ENCODE data around the gene POLE3.
"Not testable (repeated sequence)": the region's sequence is repeated elsewhere in the genome, so short reads cannot be mapped to it uniquely, and the experiment has no call there.

The POLE3 gene

GRCh38 chr9:113409883-113410206 is 630 bp downstream of the POLE3 start:
- H3K4me3 Mint-ChIP-seq: peak overlapping the region; percentile 98
- no peaks in the 10 kb centered on the region for H3K9me3 Mint-ChIP-seq
- peaks cover 21% of the 10 kb centered on the region for H3K36me3 Mint-ChIP-seq (ENCODE audit: low read depth)
- peaks cover 41% of the 10 kb centered on the region for H3K4me1 Mint-ChIP-seq
- TF ChIP-seq, protein P1, sequence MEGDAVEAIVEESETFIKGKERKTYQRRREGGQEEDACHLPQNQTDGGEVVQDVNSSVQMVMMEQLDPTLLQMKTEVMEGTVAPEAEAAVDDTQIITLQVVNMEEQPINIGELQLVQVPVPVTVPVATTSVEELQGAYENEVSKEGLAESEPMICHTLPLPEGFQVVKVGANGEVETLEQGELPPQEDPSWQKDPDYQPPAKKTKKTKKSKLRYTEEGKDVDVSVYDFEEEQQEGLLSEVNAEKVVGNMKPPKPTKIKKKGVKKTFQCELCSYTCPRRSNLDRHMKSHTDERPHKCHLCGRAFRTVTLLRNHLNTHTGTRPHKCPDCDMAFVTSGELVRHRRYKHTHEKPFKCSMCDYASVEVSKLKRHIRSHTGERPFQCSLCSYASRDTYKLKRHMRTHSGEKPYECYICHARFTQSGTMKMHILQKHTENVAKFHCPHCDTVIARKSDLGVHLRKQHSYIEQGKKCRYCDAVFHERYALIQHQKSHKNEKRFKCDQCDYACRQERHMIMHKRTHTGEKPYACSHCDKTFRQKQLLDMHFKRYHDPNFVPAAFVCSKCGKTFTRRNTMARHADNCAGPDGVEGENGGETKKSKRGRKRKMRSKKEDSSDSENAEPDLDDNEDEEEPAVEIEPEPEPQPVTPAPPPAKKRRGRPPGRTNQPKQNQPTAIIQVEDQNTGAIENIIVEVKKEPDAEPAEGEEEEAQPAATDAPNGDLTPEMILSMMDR (IDR thresholded peaks at IDR 0.05): no peak
- H3K27ac Mint-ChIP-seq: peak overlapping the region; percentile 100
- no peak for DNase-seq
- H3K27me3 Mint-ChIP-seq (ENCODE audit: low read depth, poor library complexity): peaks cover 4% of the 10 kb centered on the region

GRCh38 chr9:113409481-113409880 is 994 bp downstream of the POLE3 start:
- H3K27me3 Mint-ChIP-seq (ENCODE audit: low read depth, poor library complexity): peaks cover 6% of the 10 kb centered on the region
- H3K36me3 Mint-ChIP-seq (ENCODE audit: low read depth): peaks cover 21% of the 10 kb centered on the region
- peak overlapping the region; percentile 100 for H3K27ac Mint-ChIP-seq
- H3K9me3 Mint-ChIP-seq: no peaks in the 10 kb centered on the region
- DNase-seq: no peak
- H3K4me3 Mint-ChIP-seq: peak overlapping the region; percentile 98
- peaks cover 41% of the 10 kb centered on the region for H3K4me1 Mint-ChIP-seq
- TF ChIP-seq, protein P1 (IDR thresholded peaks at IDR 0.05): no peak

GRCh38 chr9:113406873-113407511 is 3.5 kb downstream of the POLE3 start:
- not testable (repeated sequence) for H3K27me3 Mint-ChIP-seq (ENCODE audit: low read depth, poor library complexity); H3K9me3 Mint-ChIP-seq
- Mint-ChIP-seq H3K36me3 (ENCODE audit: low read depth) (peaks cover 21% of the 10 kb centered on the region), H3K4me1 (peaks cover 40% of the 10 kb centered on the region), H3K27ac (peak overlapping the region; percentile 84), H3K4me3 (peak overlapping the region; percentile 61)
- DNase-seq: peak; percentile 65
- TF ChIP-seq, protein P1 (IDR thresholded peaks at IDR 0.05): peak; percentile 69

- H3K9me3 Mint-ChIP-seq; DNase-seq; H3K27me3 Mint-ChIP-seq (ENCODE audit: low read depth, poor library complexity); H3K4me3 Mint-ChIP-seq; H3K27ac Mint-ChIP-seq: not testable (repeated sequence)
- Mint-ChIP-seq H3K4me1 (peaks cover 41% of the 10 kb centered on the region), H3K36me3 (ENCODE audit: low read depth) (peaks cover 21% of the 10 kb centered on the region)
These were observed 4.1 kb downstream of the POLE3 start for GRCh38 chr9:113406353-113406752.

GRCh38 chr9:113403646-113404045 is 6.8 kb downstream of the POLE3 start:
- Mint-ChIP-seq H3K27ac (no peak overlapping the region), H3K36me3 (ENCODE audit: low read depth) (peaks cover 17% of the 10 kb centered on the region), H3K27me3 (ENCODE audit: low read depth, poor library complexity) (peaks cover 6% of the 10 kb centered on the region), H3K9me3 (no peaks in the 10 kb centered on the region), H3K4me1 (peaks cover 38% of the 10 kb centered on the region), H3K4me3 (no peak overlapping the region)
- TF ChIP-seq, protein P1 (IDR thresholded peaks at IDR 0.05): no peak
- DNase-seq: no peak

DNA sequence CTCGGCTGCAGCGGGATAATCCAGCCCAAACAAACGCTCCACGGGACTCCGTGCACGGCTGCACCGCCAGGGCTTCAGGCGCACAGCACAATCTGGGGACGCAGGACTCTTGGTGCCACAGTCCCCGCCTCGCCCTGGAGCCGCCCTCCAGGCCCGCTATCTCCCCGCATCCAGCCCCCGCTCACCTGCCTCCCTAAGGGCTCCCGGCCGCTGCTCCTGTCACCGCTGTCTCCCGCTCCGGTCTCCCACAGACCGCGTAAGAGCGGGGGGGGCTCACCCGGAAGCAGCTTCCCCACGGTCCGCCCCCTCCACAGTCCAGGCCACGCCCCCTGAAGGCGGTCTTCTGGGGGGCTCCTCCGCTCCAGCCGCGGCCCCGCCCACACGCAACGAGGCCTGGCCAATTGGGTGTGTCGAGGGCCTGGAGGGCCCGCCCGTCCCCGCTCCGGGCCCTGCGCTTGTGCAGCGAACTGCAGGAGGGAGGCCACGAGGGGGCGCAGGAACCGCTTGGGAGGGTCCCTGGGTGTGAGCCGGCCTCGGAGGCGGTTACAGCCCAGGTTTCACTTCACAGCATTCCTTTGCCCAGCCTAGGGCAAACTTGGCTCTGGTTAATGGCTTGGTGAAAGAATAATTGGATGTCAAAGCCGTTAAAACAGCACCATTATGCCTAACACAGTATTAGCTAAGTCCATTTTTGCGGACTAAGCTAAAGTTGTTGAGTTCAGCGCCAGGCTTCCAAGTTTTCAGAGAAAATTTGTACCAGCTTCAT is 9.3 kb downstream of the POLE3 start, which contains the start of gene ALAD:
ALAD (minus strand) TSS at position 258 of the 766 bp plus-strand sequence. CDS start 7,725 bp downstream, outside the sequence.
- Mint-ChIP-seq H3K36me3 (ENCODE audit: low read depth) (no peaks in the 10 kb centered on the region), H3K27me3 (ENCODE audit: low read depth, poor library complexity) (peaks cover 5% of the 10 kb centered on the region), H3K27ac (no peak within 1 kb of the TSS), H3K4me1 (peaks cover 18% of the 10 kb centered on the region), H3K4me3 (peak within 1 kb of the TSS; percentile 90), H3K9me3 (no peaks in the 10 kb centered on the region)
- TF ChIP-seq, protein P1 (IDR thresholded peaks at IDR 0.05): peak; percentile 90
- DNase-seq: peak; percentile 100

Data from nephron progenitor cell (in vitro differentiated cells).